Ovary (tissue), 9 donors: ENCODE results near the gene CNOT10. TPM values are rescaled to one million over a fixed set of nuclear protein-coding genes. Genes with fewer than 3 reads are reported as not detected.

Source experiments
- DNase-seq, 5 donors: peaks; one replicate each; pipeline ENCODE4 v3.0.0-alpha.2; 2019 to 2020
- H3K27ac ChIP-seq, 2 donors: fragments of 200-600 bp; one replicate each; pipeline versions ENCODE4 v1.5.1 to v1.8.0; 2019 to 2022
- H3K27me3 ChIP-seq: fragments of 200-600 bp; one replicate; pipeline ENCODE4 v1.8.0; 2022
- H3K36me3 ChIP-seq: fragments of 200-600 bp; sonication (generic); one replicate; pipeline ENCODE4 v1.5.1; 2019
- H3K4me1 ChIP-seq: one replicate; pipeline ENCODE4 v1.8.1; 2013; ENCODE audit warnings: mild to moderate bottlenecking, moderate library complexity; ENCODE audit not compliant: insufficient read depth
- H3K4me3 ChIP-seq: fragments of 200-600 bp; sonication (generic); one replicate; pipeline ENCODE4 v1.5.1; 2017
- H3K9me3 ChIP-seq, 2 donors: fragments of 200-600 bp in 1 of 2; sonication (generic) in 1 of 2; one replicate each; pipeline versions ENCODE4 v1.5.1 to v1.8.1; 2013 to 2019; ENCODE audit warnings: mild to moderate bottlenecking in 1 of 2, moderate library complexity in 1 of 2
- EP300 ChIP-seq: sonication (generic); formaldehyde crosslinking; IDR thresholded peaks from one replicate; pipeline ENCODE4 v1.6.1; 2017; ENCODE audit warnings: antibody characterized with exemption
- POLR2A ChIP-seq: fragments of 450-650 bp; IDR thresholded peaks from one replicate; pipeline ENCODE4 v1.6.1; 2017; ENCODE audit warnings: antibody characterized with exemption, mild to moderate bottlenecking, moderate library complexity
- WGBS, 3 donors: extraction: QIAGEN DNeasy Blood & Tissue Kit in 1 of 3; methylation state at CpG; one replicate each; pipeline versions ENCODE4 v1.1.5 to v1.1.7; 2013 to 2017; 5-methylcytosine and 5-hydroxymethylcytosine counted together
- intact Hi-C, 4 donors: fragments of 100-400 bp; cut with DNase I; formaldehyde crosslinking; loops; one replicate each; pipeline versions ENCODE4 v1.11.0 to v1.15.1; 2022 to 2023
- polyA plus RNA-seq, 2 donors: library from polyadenylated mRNA; stranded (reverse); fragments of 200-250 nt in 1 of 2; fragments of 350-450 nt in 1 of 2; fragmentation: Illumina TruSeq in 1 of 2; extraction: RNeasy Lipid Tissue Mini Kit (QIAGEN cat#74804) in 1 of 2; gene quantifications; one replicate each; pipeline ENCODE4 v1.2.3, GENCODE V29; 2013 to 2014
- total RNA-seq, 7 donors: library from RNA; depleted of rRNA in 2 of 7; stranded (reverse); fragments of >200 nt in 2 of 7; fragmentation: NEBNext Ultra II Directional in 3 of 7; extraction: Animal tissue kit (Norgen Biotek cat#: 25700) in 3 of 7; gene quantifications; one replicate each; pipeline versions ENCODE4 v1.1.0 to v1.2.4, GENCODE V29; 2016 to 2023
- TF ChIP-seq, protein P1 (sequence below), 3 donors: fragments of 450-650 bp in 2 of 3; fragments of 200-600 bp in 1 of 3; IDR thresholded peaks; one replicate each; pipeline versions ENCODE4 v1.5.1 to v1.8.0; 2016 to 2022; ENCODE audit warnings: antibody characterized with exemption in 3 of 3, mild to moderate bottlenecking in 1 of 3
- donor health status: DM: no; HTN: no; CAD: no; lungs with moderate emphysema.
- donor health status: DM: no; HTN: no; CAD: no.
- donor health status: Bipolar disorder and iron deficiency.
- donor health status: DM: yes; HTN: yes; CAD: no.
- donor health status: DM: no; HTN: no; CAD: no.
- donor health status: DM: yes; HTN: yes; CAD: no.

The CNOT10 gene
- total and polyA plus RNA-seq, 9 donors, result 12.3 to 38.9 (median 24.1) TPM

DNA sequence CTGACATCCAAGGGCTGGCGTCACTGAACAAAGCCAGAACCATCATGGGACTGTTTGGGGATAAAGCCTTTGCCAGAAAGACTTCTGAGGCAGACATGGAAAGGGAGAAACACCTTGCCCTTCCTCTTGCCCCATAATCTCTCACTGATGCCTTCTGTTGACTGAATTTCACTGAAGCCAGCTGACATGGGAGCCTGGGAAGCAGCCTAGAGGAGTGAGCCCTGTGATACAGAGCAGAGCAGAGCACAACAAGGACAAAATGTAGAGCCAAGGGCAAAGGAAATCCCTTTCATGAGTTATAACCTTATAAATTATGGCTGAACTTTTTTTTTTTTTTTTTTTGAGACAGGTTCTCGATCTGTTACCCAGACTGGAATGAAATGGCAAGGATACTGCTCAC, 9.8 kb upstream of the CNOT10 start:
- Histone ChIP-seq H3K9me3 (no peaks in the 10 kb centered on the region), H3K4me1 (no peaks in the 10 kb centered on the region), H3K27me3 (no peaks in the 10 kb centered on the region), H3K36me3 (no peaks in the 10 kb centered on the region), H3K27ac (no peak overlapping the region), H3K4me3 (no peak overlapping the region)
- DNase-seq, result no peak
- 73 to 81% (median 79%) methylated on average over 2 of the region's 2 CpGs for WGBS, 3 donors
- intact Hi-C loops, result no loop called here
- TF ChIP-seq POLR2A (no peak), EP300 (no peak)

DNA sequence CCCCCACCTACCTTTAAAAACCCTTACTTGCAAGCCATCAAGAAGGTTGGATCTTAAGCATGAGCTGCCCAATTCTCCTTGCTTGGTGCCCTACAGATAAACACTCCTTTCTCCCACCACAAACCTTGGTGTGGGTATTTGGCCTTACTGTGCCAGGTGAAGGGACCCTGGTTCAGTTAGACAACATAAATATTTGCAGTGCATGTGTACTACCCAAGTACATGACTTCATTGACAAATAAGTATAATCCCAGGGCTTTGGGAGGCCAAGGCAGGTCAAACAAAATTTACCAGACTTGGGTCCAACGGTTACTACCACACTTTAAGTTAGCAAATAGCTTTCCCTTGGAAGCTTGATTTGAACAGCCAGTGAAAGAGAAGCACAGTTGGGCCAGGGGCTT, 9.3 kb upstream of the CNOT10 start:
- no peak for TF ChIP-seq POLR2A
- no peak for TF ChIP-seq EP300
- TF ChIP-seq, protein P1, sequence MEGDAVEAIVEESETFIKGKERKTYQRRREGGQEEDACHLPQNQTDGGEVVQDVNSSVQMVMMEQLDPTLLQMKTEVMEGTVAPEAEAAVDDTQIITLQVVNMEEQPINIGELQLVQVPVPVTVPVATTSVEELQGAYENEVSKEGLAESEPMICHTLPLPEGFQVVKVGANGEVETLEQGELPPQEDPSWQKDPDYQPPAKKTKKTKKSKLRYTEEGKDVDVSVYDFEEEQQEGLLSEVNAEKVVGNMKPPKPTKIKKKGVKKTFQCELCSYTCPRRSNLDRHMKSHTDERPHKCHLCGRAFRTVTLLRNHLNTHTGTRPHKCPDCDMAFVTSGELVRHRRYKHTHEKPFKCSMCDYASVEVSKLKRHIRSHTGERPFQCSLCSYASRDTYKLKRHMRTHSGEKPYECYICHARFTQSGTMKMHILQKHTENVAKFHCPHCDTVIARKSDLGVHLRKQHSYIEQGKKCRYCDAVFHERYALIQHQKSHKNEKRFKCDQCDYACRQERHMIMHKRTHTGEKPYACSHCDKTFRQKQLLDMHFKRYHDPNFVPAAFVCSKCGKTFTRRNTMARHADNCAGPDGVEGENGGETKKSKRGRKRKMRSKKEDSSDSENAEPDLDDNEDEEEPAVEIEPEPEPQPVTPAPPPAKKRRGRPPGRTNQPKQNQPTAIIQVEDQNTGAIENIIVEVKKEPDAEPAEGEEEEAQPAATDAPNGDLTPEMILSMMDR (IDR thresholded peaks at IDR 0.05), result no peak
- intact Hi-C loops, result no loop called here
- H3K4me3 ChIP-seq, result no peak overlapping the region

DNA sequence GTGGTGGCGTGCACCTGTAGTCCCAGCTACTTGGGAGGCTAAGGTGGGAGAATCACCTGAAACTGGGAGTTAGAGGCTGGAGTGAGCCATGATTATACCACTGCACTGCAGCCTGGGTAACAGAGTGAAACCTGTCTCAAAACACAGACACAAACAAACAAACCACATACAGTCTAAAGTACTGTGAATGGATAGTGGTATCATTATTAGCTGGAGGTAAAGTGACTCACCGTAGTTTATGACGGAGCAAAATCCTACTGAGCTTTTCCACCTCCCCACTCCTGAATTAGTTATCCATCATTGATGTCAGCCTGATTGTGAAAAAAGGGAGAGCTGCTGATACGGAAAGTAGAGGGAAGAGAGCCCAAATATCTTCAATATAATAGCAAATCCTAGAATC, 3.2 kb upstream of the CNOT10 start:
- H3K36me3 ChIP-seq, result no peaks in the 10 kb centered on the region

More for the DNA sequence above, 9.3 kb upstream of the CNOT10 start:
- no peaks in the 10 kb centered on the region for H3K9me3 ChIP-seq
- H3K4me1 ChIP-seq, result no peaks in the 10 kb centered on the region
- no peaks in the 10 kb centered on the region for H3K27me3 ChIP-seq
- 65 to 81% (median 76%) methylated on average over 1 of the region's 1 CpG for WGBS, 3 donors
- DNase-seq, result no peak
- no peak overlapping the region for H3K27ac ChIP-seq
- H3K36me3 ChIP-seq, result no peaks in the 10 kb centered on the region

DNA sequence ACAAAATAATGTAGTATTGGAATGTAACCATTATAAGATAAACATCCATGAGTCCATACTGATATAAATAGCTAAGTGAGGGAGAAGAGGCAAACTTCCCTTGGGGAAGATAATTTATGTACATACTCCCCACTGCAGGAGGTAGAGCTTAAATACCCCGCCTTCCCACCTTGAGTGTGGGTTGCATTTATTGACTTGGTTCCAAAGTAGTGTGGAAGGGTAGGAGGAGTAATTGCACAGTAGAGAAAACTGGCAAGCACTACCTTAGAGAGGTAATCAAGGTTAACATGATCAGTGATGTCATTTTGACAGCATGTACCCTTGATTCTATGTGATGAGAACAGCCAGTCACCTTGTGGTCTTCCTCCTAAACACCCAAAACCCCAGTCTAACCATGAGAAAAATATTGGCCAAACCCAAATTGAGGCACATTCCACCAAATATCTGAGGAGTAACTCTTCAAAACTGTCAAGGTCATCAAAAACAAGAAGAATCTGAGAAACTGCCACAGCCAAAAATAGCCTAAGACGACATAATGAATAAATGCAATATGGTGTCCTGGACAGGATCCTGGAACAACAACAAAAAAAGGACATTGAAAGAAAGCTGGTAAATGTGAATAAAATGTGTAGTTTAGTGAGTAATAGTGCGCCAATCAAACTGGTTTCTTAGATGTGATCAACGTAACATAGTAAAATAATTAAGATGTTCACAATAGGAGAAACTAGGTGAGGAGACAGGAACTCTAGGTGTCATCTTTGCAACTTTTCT, 774 bp upstream of the CNOT10 start:
- no peak for DNase-seq
- Histone ChIP-seq H3K4me1 (peaks cover 7% of the 10 kb centered on the region), H3K9me3 (no peaks in the 10 kb centered on the region), H3K36me3 (no peaks in the 10 kb centered on the region), H3K4me3 (peak overlapping the region; percentile 93), H3K27ac (peak overlapping the region in 1 of 2 donors; percentile 52), H3K27me3 (no peaks in the 10 kb centered on the region)
- TF ChIP-seq, protein P1 (IDR thresholded peaks at IDR 0.05), result no peak
- TF ChIP-seq EP300 (no peak), POLR2A (no peak)
- intact Hi-C loops, result no loop called here
- WGBS, 3 donors, result 30 to 39% (median 32%) methylated on average over 4 of the region's 4 CpGs

More for the DNA sequence above, 3.2 kb upstream of the CNOT10 start:
- no peaks in the 10 kb centered on the region for H3K9me3 ChIP-seq
- 87 to 91% (median 89%) methylated on average over 4 of the region's 4 CpGs for WGBS, 3 donors
- peaks cover 7% of the 10 kb centered on the region for H3K4me1 ChIP-seq
- intact Hi-C loops, result no loop called here
- no peak for DNase-seq
- TF ChIP-seq, protein P1 (IDR thresholded peaks at IDR 0.05), result no peak
- TF ChIP-seq POLR2A, result no peak
- no peak for TF ChIP-seq EP300
- no peak overlapping the region for H3K27ac ChIP-seq
- no peak overlapping the region for H3K4me3 ChIP-seq
- H3K27me3 ChIP-seq, result no peaks in the 10 kb centered on the region

DNA sequence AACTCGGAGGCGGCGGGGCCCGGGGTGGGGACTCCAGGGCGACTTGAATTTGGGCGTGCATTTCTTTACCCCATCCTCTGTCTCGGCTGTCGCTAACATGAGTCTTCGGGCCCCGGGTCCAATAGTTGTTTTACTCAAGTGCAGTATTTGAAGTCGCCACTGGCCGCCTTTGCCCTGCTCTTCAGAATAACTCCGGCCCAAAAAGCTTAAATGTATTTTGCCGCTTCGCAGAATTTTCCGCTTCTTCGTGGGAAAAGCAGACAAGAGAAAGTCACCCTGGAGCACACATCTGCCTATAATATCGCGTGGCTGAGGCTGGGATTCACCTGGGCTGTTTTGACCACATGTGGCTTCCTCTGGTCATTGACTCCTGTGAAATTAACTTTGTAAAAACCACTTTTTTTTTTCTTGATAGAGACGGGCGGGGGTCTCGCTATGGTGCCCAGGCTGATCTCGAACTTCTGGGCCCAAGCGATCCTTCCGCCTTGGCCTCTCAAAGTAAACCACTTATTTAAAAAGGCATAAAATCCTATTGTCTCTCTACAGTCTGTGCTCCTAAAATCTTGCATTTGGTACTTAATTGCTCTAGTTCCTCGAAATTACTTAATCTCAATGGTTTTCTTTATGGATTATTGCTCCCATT, 676 bp downstream of the CNOT10 start:
- Histone ChIP-seq H3K27me3 (no peaks in the 10 kb centered on the region), H3K27ac (peak overlapping the region; percentile 41 to 52), H3K36me3 (no peaks in the 10 kb centered on the region), H3K4me1 (peaks cover 7% of the 10 kb centered on the region), H3K4me3 (peak overlapping the region; percentile 93), H3K9me3 (no peaks in the 10 kb centered on the region)
- WGBS, 3 donors, result 6 to 9% (median 7%) methylated on average over 23 to 26 of the region's 26 CpGs
- intact Hi-C loops, result no loop called here
- DNase-seq, result no peak
- TF ChIP-seq, protein P1 (IDR thresholded peaks at IDR 0.05), result no peak
- TF ChIP-seq POLR2A (no peak), EP300 (no peak)
